Right lung (tissue), 5 donors: ENCODE results near the gene MYOD1. TPM values are rescaled to one million over a fixed set of nuclear protein-coding genes. Genes with fewer than 3 reads are reported as not detected.

Source experiments
- DNase-seq, 2 donors: peaks; one replicate each; pipeline ENCODE4 v3.0.0-alpha.2; 2013
- polyA plus RNA-seq, 5 donors: library from polyadenylated mRNA; unstranded; fragments of 120-200 nt; gene quantifications; one replicate each; pipeline versions ENCODE4 v1.2.1 to v1.2.3, GENCODE V29; 2013; ENCODE audit warnings: inconsistent platforms in 1 of 5, low replicate concordance in 1 of 5; ENCODE audit not compliant: insufficient read length in 5 of 5, insufficient read depth in 1 of 5

Gene MYOD1
- polyA plus RNA-seq, 5 donors = 3.6 TPM; not detected in 4

GRCh38 chr11:17700991-17701390, 18.4 kb upstream of the MYOD1 start:
- no peak for DNase-seq

- DNase-seq = no peak
Measured at GRCh38 chr11:17702876-17703275, 16.5 kb upstream of the MYOD1 start.

GRCh38 chr11:17703951-17704350, 15.4 kb upstream of the MYOD1 start:
- no peak for DNase-seq

GRCh38 chr11:17707830-17708229, 11.5 kb upstream of the MYOD1 start:
- peak; percentile 57 to 62 for DNase-seq

- no peak for DNase-seq
Measured at GRCh38 chr11:17711836-17712235, 7.5 kb upstream of the MYOD1 start.

- no peak for DNase-seq
Measured at GRCh38 chr11:17713851-17714250, 5.5 kb upstream of the MYOD1 start.

- DNase-seq = no peak
Measured at GRCh38 chr11:17714356-17714854, 5.0 kb upstream of the MYOD1 start.

- DNase-seq = no peak
Measured at GRCh38 chr11:17714870-17715269, 4.5 kb upstream of the MYOD1 start.

GRCh38 chr11:17716807-17717206, 2.6 kb upstream of the MYOD1 start:
- DNase-seq = no peak

GRCh38 chr11:17718015-17718414, 1.4 kb upstream of the MYOD1 start:
- DNase-seq = no peak

GRCh38 chr11:17718510-17718962, 835 bp upstream of the MYOD1 start:
- no peak for DNase-seq

- no peak for DNase-seq
Measured at GRCh38 chr11:17719938-17720795, 796 bp downstream of the MYOD1 start.

GRCh38 chr11:17720796-17721171, 1.4 kb downstream of the MYOD1 start:
- no peak for DNase-seq

GRCh38 chr11:17721242-17721999, 2.0 kb downstream of the MYOD1 start:
- no peak for DNase-seq

GRCh38 chr11:17722000-17722643, 2.8 kb downstream of the MYOD1 start:
- DNase-seq = no peak

GRCh38 chr11:17724020-17724908, 4.9 kb downstream of the MYOD1 start:
- DNase-seq = no peak

GRCh38 chr11:17725174-17725573, 5.8 kb downstream of the MYOD1 start:
- DNase-seq = no peak

GRCh38 chr11:17730137-17730536, 10.8 kb downstream of the MYOD1 start:
- no peak for DNase-seq

GRCh38 chr11:17730608-17731462, 11.5 kb downstream of the MYOD1 start:
- peak; percentile 67 to 76 for DNase-seq

- no peak for DNase-seq
Measured at GRCh38 chr11:17733261-17733660, 13.9 kb downstream of the MYOD1 start.
